ENCODE measurements around the gene RPS6KL1.

Gene RPS6KL1

DNA sequence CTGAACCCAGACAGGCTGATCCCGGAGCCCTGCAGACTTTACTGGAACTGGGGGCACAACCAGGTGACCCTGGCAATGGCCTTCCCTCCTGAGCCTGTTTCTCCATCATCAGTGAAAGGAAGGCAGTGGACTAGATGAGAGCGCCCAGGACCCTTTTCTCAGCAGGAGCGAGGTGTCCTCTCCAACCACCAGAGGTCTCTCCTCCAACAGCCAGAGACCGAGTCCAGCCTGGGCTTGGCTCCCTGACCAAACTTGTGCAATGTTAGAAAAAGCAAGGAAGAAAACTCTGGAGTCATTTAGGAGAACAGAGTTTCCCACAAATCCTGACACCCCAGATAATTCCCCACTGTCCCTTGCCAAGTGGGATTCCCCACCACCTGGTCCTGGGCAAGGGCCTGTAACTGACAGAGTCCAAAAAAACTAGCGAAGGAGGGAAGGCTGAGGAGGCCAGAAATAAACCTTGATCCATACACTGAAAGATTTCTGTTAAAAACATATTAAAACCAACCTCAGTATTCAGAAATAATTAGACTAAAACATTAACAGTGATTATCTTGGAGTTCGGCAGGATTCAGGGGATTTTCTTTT, 9.0 kb downstream of the RPS6KL1 start:
- no peak overlapping the region for H3K27ac ChIP-seq (ENCODE audit: low read length)

DNA sequence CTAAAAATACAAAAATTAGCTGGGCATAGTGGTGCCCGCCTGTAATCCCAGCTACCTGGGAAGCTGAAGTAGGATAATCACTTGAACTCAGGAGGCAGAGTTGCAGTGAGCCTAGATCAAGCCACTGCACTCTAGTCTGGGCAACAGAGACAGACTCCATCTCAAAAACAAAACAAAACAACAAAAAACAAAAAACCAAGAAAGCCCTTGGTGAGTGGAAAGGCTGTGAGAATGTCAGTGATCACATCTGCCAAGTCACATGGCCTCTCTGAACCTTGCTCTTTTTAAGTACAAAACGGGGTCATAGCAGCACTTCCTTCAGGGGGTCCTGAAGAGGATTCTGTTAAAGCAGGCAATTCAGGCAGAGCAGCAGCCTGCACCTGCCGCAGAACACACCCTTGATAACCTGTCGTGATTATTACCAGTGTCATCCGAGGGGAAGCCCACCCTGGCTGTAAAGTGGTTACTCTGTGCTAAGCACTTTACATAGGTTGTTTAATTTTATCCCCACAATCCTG, 9.6 kb downstream of the RPS6KL1 start:
- TF ChIP-seq, protein P1, sequence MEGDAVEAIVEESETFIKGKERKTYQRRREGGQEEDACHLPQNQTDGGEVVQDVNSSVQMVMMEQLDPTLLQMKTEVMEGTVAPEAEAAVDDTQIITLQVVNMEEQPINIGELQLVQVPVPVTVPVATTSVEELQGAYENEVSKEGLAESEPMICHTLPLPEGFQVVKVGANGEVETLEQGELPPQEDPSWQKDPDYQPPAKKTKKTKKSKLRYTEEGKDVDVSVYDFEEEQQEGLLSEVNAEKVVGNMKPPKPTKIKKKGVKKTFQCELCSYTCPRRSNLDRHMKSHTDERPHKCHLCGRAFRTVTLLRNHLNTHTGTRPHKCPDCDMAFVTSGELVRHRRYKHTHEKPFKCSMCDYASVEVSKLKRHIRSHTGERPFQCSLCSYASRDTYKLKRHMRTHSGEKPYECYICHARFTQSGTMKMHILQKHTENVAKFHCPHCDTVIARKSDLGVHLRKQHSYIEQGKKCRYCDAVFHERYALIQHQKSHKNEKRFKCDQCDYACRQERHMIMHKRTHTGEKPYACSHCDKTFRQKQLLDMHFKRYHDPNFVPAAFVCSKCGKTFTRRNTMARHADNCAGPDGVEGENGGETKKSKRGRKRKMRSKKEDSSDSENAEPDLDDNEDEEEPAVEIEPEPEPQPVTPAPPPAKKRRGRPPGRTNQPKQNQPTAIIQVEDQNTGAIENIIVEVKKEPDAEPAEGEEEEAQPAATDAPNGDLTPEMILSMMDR (IDR thresholded peaks at IDR 0.05; ENCODE audit: low read length): no peak
- no peak for TF ChIP-seq EZH2 (optimal IDR thresholded peaks at IDR 0.05; ENCODE audit: low read depth, low read length)
- TF ChIP-seq EZH2phosphoT487 (IDR thresholded peaks at IDR 0.05; ENCODE audit: low read length): no peak
- no peak overlapping the region for H3K27ac ChIP-seq (ENCODE audit: low read length)
- no peak overlapping the region for H3K4me3 ChIP-seq (ENCODE audit: low read length)
- H2AFZ ChIP-seq (ENCODE audit: low read length): no peak overlapping the region
- H3K4me1 ChIP-seq (ENCODE audit: low read length): no peaks in the 10 kb centered on the region
- H3K9me2 ChIP-seq (replicated peaks; ENCODE audit: insufficient read depth, low read length): no peaks in the 10 kb centered on the region
- no peak overlapping the region for H3K4me2 ChIP-seq (ENCODE audit: low read depth, low read length)
- H4K20me1 ChIP-seq (ENCODE audit: insufficient read depth, low read length): no peaks in the 10 kb centered on the region
- H3K27me3 ChIP-seq (replicated peaks; ENCODE audit: insufficient read depth, low read length): no peaks in the 10 kb centered on the region
- H3K9me3 ChIP-seq (replicated peaks; ENCODE audit: insufficient read depth, low read length): no peaks in the 10 kb centered on the region
- DNase-seq: no peak
- H3F3A ChIP-seq (ENCODE audit: insufficient read depth, low read length): no peaks in the 10 kb centered on the region
- no peaks in the 10 kb centered on the region for H3K36me3 ChIP-seq (replicated peaks; ENCODE audit: insufficient read depth, low read length)
- H3K9ac ChIP-seq (ENCODE audit: low read length): no peak overlapping the region
- no peaks in the 10 kb centered on the region for H3K79me2 ChIP-seq (ENCODE audit: low read length)

More for the DNA sequence above, 9.0 kb downstream of the RPS6KL1 start:
- no peaks in the 10 kb centered on the region for H3K27me3 ChIP-seq (replicated peaks; ENCODE audit: insufficient read depth, low read length)
- no peak overlapping the region for H3K9ac ChIP-seq (ENCODE audit: low read length)
- H3F3A ChIP-seq (ENCODE audit: insufficient read depth, low read length): no peaks in the 10 kb centered on the region
- no peak overlapping the region for H2AFZ ChIP-seq (ENCODE audit: low read length)
- no peaks in the 10 kb centered on the region for H4K20me1 ChIP-seq (ENCODE audit: insufficient read depth, low read length)
- no peaks in the 10 kb centered on the region for H3K79me2 ChIP-seq (ENCODE audit: low read length)
- no peak overlapping the region for H3K4me2 ChIP-seq (ENCODE audit: low read depth, low read length)
- H3K4me1 ChIP-seq (ENCODE audit: low read length): no peaks in the 10 kb centered on the region
- H3K9me3 ChIP-seq (replicated peaks; ENCODE audit: insufficient read depth, low read length): no peaks in the 10 kb centered on the region
- H3K9me2 ChIP-seq (replicated peaks; ENCODE audit: insufficient read depth, low read length): no peaks in the 10 kb centered on the region
- H3K36me3 ChIP-seq (replicated peaks; ENCODE audit: insufficient read depth, low read length): no peaks in the 10 kb centered on the region
- no peak for DNase-seq
- TF ChIP-seq, protein P1 (IDR thresholded peaks at IDR 0.05; ENCODE audit: low read length): peak; percentile 14; the same call in 1 of the 2 replicates
- TF ChIP-seq EZH2phosphoT487 (IDR thresholded peaks at IDR 0.05; ENCODE audit: low read length): no peak
- H3K4me3 ChIP-seq (ENCODE audit: low read length): no peak overlapping the region

DNA sequence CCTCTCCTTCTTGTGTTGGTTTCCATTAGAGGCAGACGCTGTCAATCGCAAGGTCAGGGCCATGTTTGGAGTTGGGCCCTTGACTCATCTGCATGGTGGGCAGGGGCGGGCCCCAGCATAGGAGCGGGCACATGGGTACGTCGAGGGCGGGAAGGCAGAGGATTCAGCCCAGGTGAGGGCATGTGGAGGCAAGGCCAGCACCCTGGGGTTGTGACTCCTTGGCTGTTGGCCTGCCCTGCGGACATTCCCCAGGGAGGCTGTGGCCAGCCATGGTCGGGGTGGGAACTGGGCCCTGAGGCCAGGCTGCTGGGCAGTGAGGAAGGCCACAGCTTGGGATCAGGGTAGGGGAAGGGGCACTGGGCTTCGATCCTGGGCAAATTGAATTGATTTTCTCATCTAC, 10.3 kb downstream of the RPS6KL1 start:
- no peaks in the 10 kb centered on the region for H3K27me3 ChIP-seq (replicated peaks; ENCODE audit: insufficient read depth, low read length)
- H3K4me3 ChIP-seq (ENCODE audit: low read length): no peak overlapping the region
- no peaks in the 10 kb centered on the region for H3K9me2 ChIP-seq (replicated peaks; ENCODE audit: insufficient read depth, low read length)

More for the DNA sequence above, 10.3 kb downstream of the RPS6KL1 start:
- Histone ChIP-seq H3K79me2 (ENCODE audit: low read length) (no peaks in the 10 kb centered on the region), H3K4me1 (ENCODE audit: low read length) (no peaks in the 10 kb centered on the region), H4K20me1 (ENCODE audit: insufficient read depth, low read length) (no peaks in the 10 kb centered on the region), H3K9ac (ENCODE audit: low read length) (no peak overlapping the region), H2AFZ (ENCODE audit: low read length) (no peak overlapping the region), H3F3A (ENCODE audit: insufficient read depth, low read length) (no peaks in the 10 kb centered on the region), H3K36me3 (replicated peaks; ENCODE audit: insufficient read depth, low read length) (no peaks in the 10 kb centered on the region), H3K9me3 (replicated peaks; ENCODE audit: insufficient read depth, low read length) (no peaks in the 10 kb centered on the region), H3K27ac (ENCODE audit: low read length) (no peak overlapping the region), H3K4me2 (ENCODE audit: low read depth, low read length) (no peak overlapping the region)
- DNase-seq: no peak
- TF ChIP-seq, protein P1 (IDR thresholded peaks at IDR 0.05; ENCODE audit: low read length): no peak
- TF ChIP-seq EZH2 (optimal IDR thresholded peaks at IDR 0.05; ENCODE audit: low read depth, low read length) (no peak), EZH2phosphoT487 (IDR thresholded peaks at IDR 0.05; ENCODE audit: low read length) (no peak)
